ENCODE measurements around the gene S100A3. TPM values are rescaled to one million over a fixed set of nuclear protein-coding genes. Genes with fewer than 3 reads are reported as not detected.

S100A3 gene
- polyA plus RNA-seq, 1 donor (not counting 4 experiments of a cell fraction or from before 2014, with no cell fraction given), result 15.1 TPM

DNA sequence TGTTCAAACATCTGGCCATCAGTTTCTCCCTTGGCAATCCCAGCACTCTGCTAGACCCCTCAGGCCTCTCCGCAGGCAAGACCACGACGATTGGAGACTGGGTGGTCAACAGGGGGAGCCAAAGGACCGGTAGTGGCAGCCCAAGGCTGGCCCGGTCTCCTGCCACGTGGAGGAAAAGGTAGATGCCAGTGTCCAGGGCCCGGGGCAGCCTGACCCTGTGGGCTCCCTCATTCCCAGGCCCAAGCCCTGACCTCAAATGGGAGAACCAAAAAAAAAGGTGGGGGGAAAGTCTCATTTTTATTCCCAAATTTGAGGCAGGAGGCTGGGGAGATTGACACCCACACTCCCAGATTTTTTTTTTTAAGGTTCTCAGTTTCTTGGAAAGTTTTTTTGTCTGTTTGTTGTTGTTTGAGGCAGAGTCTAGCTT, 38.1 kb downstream of the S100A3 start:
- no peaks in the 10 kb centered on the region for H3K9me1 ChIP-seq (ENCODE audit: control insufficient read depth, extremely low read depth, insufficient read depth, low read length)
- peak overlapping the region; percentile 34 for H3K27ac ChIP-seq (ENCODE audit: control insufficient read depth, insufficient read depth, low read length)
- H3K36me3 ChIP-seq (ENCODE audit: control insufficient read depth in 2 of 2, extremely low read depth in 1 of 2, insufficient read depth in 2 of 2, low read length in 2 of 2), result no peaks in the 10 kb centered on the region
- no peaks in the 10 kb centered on the region for H3K27me3 ChIP-seq (ENCODE audit: control insufficient read depth, extremely low read depth, insufficient read depth, low read length)
- H3K4me3 ChIP-seq (ENCODE audit: control insufficient read depth in 2 of 3, extremely low read depth in 1 of 3, insufficient read depth in 2 of 3, low read depth in 1 of 3, low read length in 3 of 3), result no peak overlapping the region
- no peaks in the 10 kb centered on the region for H4K20me1 ChIP-seq (ENCODE audit: control insufficient read depth, extremely low read depth, insufficient read depth, low read length)
- no peak overlapping the region for H3K4me2 ChIP-seq (ENCODE audit: control insufficient read depth, extremely low read depth, insufficient read depth, low read depth, low read length)
- dilution Hi-C loops (cut with MboI; ENCODE audit: extremely low pct_ligation_motif_present, low sequenced_read_pairs), result no loop called here
- H3K9me3 ChIP-seq (ENCODE audit: control insufficient read depth, low read depth, low read length), result no peaks in the 10 kb centered on the region
- H3K79me2 ChIP-seq (ENCODE audit: control insufficient read depth, insufficient read depth, low read length), result no peaks in the 10 kb centered on the region
- H3K9ac ChIP-seq (ENCODE audit: control insufficient read depth, extremely low read depth, insufficient read depth, low read length), result peak overlapping the region; percentile 43
- H3K4me1 ChIP-seq (ENCODE audit: control insufficient read depth, extremely low read depth, insufficient read depth, low read length), result peaks cover 41% of the 10 kb centered on the region
- TF ChIP-seq, protein P1, sequence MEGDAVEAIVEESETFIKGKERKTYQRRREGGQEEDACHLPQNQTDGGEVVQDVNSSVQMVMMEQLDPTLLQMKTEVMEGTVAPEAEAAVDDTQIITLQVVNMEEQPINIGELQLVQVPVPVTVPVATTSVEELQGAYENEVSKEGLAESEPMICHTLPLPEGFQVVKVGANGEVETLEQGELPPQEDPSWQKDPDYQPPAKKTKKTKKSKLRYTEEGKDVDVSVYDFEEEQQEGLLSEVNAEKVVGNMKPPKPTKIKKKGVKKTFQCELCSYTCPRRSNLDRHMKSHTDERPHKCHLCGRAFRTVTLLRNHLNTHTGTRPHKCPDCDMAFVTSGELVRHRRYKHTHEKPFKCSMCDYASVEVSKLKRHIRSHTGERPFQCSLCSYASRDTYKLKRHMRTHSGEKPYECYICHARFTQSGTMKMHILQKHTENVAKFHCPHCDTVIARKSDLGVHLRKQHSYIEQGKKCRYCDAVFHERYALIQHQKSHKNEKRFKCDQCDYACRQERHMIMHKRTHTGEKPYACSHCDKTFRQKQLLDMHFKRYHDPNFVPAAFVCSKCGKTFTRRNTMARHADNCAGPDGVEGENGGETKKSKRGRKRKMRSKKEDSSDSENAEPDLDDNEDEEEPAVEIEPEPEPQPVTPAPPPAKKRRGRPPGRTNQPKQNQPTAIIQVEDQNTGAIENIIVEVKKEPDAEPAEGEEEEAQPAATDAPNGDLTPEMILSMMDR (optimal IDR thresholded peaks at IDR 0.05 in 1 of 3, IDR thresholded peaks at IDR 0.05 in 1 of 3, conservative IDR thresholded peaks at IDR 0.05 in 1 of 3; ENCODE audit: extremely low read depth in 1 of 3, insufficient read depth in 2 of 3, low read length in 3 of 3), result peak; percentile 87 to 95 (median 94)
- no peak for TF ChIP-seq EZH2 (IDR thresholded peaks at IDR 0.05; ENCODE audit: low read length)
- H2AFZ ChIP-seq (ENCODE audit: control insufficient read depth, low read length), result peak overlapping the region; percentile 42
- FAIRE-seq, result peak; percentile 5
- DNase-seq (ENCODE audit: low read depth, low spot score), result no peak

DNA sequence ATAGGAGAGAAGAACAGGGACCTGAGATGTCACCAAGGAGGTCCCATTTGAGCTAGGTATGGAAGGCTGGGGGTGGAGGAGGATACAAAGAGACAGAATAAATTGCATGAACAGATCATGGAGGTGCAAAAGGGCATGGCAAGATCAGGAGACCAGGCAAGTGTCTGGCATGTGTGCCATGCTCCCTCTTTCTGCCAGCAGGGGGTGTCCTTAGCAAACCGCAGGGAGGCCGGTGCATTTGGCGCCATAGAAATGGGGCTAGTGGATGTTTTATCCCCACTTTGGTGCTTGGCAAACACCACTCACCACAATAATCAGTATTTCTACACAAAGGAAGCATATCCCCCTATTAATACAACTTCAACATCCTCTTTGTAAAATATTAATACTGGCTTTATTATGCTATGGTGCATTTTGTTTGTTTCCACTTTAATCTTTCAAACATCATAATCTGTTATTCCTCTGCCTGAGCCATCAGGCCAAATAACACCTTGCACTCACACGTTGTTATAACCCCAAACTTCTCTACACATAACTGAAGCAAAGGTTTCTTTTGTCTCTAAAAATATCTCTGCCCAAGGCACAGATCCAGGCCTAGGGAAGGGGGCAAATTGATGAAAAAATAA, 39.2 kb downstream of the S100A3 start:
- no peak for TF ChIP-seq EZH2 (IDR thresholded peaks at IDR 0.05; ENCODE audit: low read length)
- TF ChIP-seq, protein P1 (optimal IDR thresholded peaks at IDR 0.05 in 1 of 3, IDR thresholded peaks at IDR 0.05 in 1 of 3, conservative IDR thresholded peaks at IDR 0.05 in 1 of 3; ENCODE audit: extremely low read depth in 1 of 3, insufficient read depth in 2 of 3, low read length in 3 of 3), result peak; percentile 84 to 96 (median 91)
- no peaks in the 10 kb centered on the region for H3K9me3 ChIP-seq (ENCODE audit: control insufficient read depth, low read depth, low read length)
- no peak overlapping the region for H3K27ac ChIP-seq (ENCODE audit: control insufficient read depth, insufficient read depth, low read length)
- no peaks in the 10 kb centered on the region for H3K27me3 ChIP-seq (ENCODE audit: control insufficient read depth, extremely low read depth, insufficient read depth, low read length)
- peaks cover 32% of the 10 kb centered on the region for H3K4me1 ChIP-seq (ENCODE audit: control insufficient read depth, extremely low read depth, insufficient read depth, low read length)
- no peaks in the 10 kb centered on the region for H3K36me3 ChIP-seq (ENCODE audit: control insufficient read depth in 2 of 2, extremely low read depth in 1 of 2, insufficient read depth in 2 of 2, low read length in 2 of 2)
- no peak overlapping the region for H3K9ac ChIP-seq (ENCODE audit: control insufficient read depth, extremely low read depth, insufficient read depth, low read length)
- FAIRE-seq, result peak; percentile 70
- no peak overlapping the region for H3K4me2 ChIP-seq (ENCODE audit: control insufficient read depth, extremely low read depth, insufficient read depth, low read depth, low read length)
- no peaks in the 10 kb centered on the region for H4K20me1 ChIP-seq (ENCODE audit: control insufficient read depth, extremely low read depth, insufficient read depth, low read length)
- no peak overlapping the region for H2AFZ ChIP-seq (ENCODE audit: control insufficient read depth, low read length)
- H3K4me3 ChIP-seq (ENCODE audit: control insufficient read depth in 2 of 3, extremely low read depth in 1 of 3, insufficient read depth in 2 of 3, low read depth in 1 of 3, low read length in 3 of 3), result no peak overlapping the region
- no peak for DNase-seq (ENCODE audit: low read depth, low spot score)
- dilution Hi-C loops (cut with MboI; ENCODE audit: extremely low pct_ligation_motif_present, low sequenced_read_pairs), result loop anchor here (10.0 kb wide), 1 partner anchor 155 kb away; the partner anchor contains the start of gene S100A9
- no peaks in the 10 kb centered on the region for H3K79me2 ChIP-seq (ENCODE audit: control insufficient read depth, insufficient read depth, low read length)
- H3K9me1 ChIP-seq (ENCODE audit: control insufficient read depth, extremely low read depth, insufficient read depth, low read length), result no peaks in the 10 kb centered on the region
